ENCODE results near the gene HTR3E.
A peak's percentile ranks its signal among the peaks of the same experiment; 100 is the strongest.
"Not testable (repeated sequence)": the region's sequence is repeated elsewhere in the genome, so short reads cannot be mapped to it uniquely, and the experiment has no call there.

The HTR3E gene

DNA sequence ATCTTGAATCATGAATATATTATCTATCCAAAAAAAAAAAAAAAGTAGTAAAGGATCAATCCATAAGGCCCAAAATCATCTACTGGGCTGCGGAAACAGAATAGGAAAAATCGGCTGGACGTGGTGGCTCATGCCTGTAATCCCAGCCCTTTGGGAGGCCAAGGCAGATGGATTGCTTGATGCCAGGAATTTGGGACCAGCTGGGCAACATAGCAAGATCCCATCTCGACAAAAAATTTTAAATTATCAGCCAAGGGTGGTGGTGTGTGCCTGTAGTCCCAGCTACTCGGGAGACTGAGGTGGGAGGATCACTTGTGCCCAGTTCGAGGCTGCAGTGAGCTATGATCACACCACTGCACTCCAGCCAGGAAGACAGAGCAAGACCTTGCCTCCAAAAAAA lies 52.3 kb downstream of the HTR3E start:
- no peak overlapping the region for H3K4me3 ChIP-seq (replicated peaks; ENCODE audit: low read depth, low read length)
- no peak for DNase-seq (ENCODE audit: extremely low read depth, insufficient read length)
- H3K36me3 ChIP-seq (ENCODE audit: control insufficient read depth, insufficient read depth, low read length): peaks cover 8% of the 10 kb centered on the region
- TF ChIP-seq, protein P1, sequence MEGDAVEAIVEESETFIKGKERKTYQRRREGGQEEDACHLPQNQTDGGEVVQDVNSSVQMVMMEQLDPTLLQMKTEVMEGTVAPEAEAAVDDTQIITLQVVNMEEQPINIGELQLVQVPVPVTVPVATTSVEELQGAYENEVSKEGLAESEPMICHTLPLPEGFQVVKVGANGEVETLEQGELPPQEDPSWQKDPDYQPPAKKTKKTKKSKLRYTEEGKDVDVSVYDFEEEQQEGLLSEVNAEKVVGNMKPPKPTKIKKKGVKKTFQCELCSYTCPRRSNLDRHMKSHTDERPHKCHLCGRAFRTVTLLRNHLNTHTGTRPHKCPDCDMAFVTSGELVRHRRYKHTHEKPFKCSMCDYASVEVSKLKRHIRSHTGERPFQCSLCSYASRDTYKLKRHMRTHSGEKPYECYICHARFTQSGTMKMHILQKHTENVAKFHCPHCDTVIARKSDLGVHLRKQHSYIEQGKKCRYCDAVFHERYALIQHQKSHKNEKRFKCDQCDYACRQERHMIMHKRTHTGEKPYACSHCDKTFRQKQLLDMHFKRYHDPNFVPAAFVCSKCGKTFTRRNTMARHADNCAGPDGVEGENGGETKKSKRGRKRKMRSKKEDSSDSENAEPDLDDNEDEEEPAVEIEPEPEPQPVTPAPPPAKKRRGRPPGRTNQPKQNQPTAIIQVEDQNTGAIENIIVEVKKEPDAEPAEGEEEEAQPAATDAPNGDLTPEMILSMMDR (IDR thresholded peaks at IDR 0.05; ENCODE audit: insufficient read depth, low read length, poor library complexity, severe bottlenecking): no peak
- no peaks in the 10 kb centered on the region for H3K27me3 ChIP-seq (replicated peaks; ENCODE audit: control insufficient read depth, insufficient read depth, low read length)

GRCh38 chr3:184149770-184150169 lies 52.9 kb downstream of the HTR3E start:
- H3K4me3 ChIP-seq (replicated peaks; ENCODE audit: low read depth, low read length); H3K27me3 ChIP-seq (replicated peaks; ENCODE audit: control insufficient read depth, insufficient read depth, low read length); H3K36me3 ChIP-seq (ENCODE audit: control insufficient read depth, insufficient read depth, low read length); DNase-seq (ENCODE audit: extremely low read depth, insufficient read length): not testable (repeated sequence)

- Histone ChIP-seq H3K36me3 (ENCODE audit: control insufficient read depth, insufficient read depth, low read length) (no peaks in the 10 kb centered on the region), H3K4me3 (replicated peaks; ENCODE audit: low read depth, low read length) (peak within 1 kb of the TSS; percentile 93), H3K27me3 (replicated peaks; ENCODE audit: control insufficient read depth, insufficient read depth, low read length) (no peaks in the 10 kb centered on the region)
- peak; percentile 80 for DNase-seq (ENCODE audit: extremely low read depth, insufficient read length)
- TF ChIP-seq, protein P1 (IDR thresholded peaks at IDR 0.05; ENCODE audit: insufficient read depth, low read length, poor library complexity, severe bottlenecking): no peak
Observed at GRCh38 chr3:184154885-184155643, 58.2 kb downstream of the HTR3E start, which contains the start of gene DVL3. DVL3 (plus strand) TSS chr3:184155377; CDS start chr3:184155636, 259 bp downstream.

DNA sequence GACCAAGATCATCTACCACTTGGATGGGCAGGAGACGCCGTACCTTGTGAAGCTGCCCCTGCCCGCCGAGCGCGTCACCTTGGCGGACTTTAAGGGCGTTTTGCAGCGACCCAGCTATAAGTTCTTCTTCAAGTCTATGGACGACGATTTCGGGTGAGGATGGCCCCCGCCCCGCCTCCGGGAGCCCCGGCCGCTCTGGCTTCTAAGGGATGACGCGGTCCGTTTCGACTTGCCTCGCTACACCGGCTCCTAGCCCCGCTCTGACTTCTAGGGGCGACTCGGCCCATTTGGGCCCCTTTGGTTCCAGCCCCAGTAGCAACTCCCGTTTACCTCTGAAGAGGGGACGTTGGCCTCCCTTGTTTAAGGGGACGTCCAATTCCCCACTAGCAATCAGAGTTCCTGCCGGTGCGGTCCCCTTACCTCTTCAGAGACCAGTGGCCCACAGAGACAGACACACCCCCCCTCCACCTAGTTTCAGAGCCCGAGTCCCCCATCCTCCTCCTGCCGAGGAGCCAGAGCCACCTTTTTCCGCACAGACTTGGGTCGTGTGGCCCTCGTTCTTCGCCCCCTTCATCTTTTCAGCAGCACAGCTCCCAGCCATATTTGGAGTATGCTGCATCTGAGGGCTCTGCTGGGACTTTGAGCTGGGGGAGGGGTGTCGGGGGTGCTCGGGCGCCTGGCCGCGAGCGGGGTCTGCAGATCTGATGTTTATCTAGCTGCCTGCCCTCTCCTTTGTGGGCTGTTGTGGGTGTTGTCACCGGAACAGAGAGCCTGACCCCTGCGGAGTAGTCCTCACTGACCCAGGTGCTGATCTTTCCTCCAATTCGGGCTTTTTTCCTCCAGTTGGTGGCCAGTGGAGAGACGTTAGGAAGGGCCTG lies 59.0 kb downstream of the HTR3E start:
- H3K36me3 ChIP-seq (ENCODE audit: control insufficient read depth, insufficient read depth, low read length): no peaks in the 10 kb centered on the region
- peak; percentile 72 for DNase-seq (ENCODE audit: extremely low read depth, insufficient read length)
- no peaks in the 10 kb centered on the region for H3K27me3 ChIP-seq (replicated peaks; ENCODE audit: control insufficient read depth, insufficient read depth, low read length)
- peak overlapping the region; percentile 93 for H3K4me3 ChIP-seq (replicated peaks; ENCODE audit: low read depth, low read length)
- TF ChIP-seq, protein P1 (IDR thresholded peaks at IDR 0.05; ENCODE audit: insufficient read depth, low read length, poor library complexity, severe bottlenecking): no peak

- no peak for DNase-seq (ENCODE audit: extremely low read depth, insufficient read length)
- H3K27me3 ChIP-seq (replicated peaks; ENCODE audit: control insufficient read depth, insufficient read depth, low read length): no peaks in the 10 kb centered on the region
- TF ChIP-seq, protein P1 (IDR thresholded peaks at IDR 0.05; ENCODE audit: insufficient read depth, low read length, poor library complexity, severe bottlenecking): no peak
- H3K36me3 ChIP-seq (ENCODE audit: control insufficient read depth, insufficient read depth, low read length): no peaks in the 10 kb centered on the region
- H3K4me3 ChIP-seq (replicated peaks; ENCODE audit: low read depth, low read length): peak overlapping the region; percentile 93
Observed at GRCh38 chr3:184156522-184156955, 59.7 kb downstream of the HTR3E start.
